Mucosa of rectum (tissue), 2 donors: ENCODE measurements around the gene OR5H1.

Experiments
- H3K27ac ChIP-seq, 2 donors: one replicate each; pipeline ENCODE4 v1.7.0; 2013; ENCODE audit warnings: inconsistent platforms in 2 of 2, low read depth in 2 of 2, low read length in 2 of 2
- H3K27me3 ChIP-seq, 2 donors: one replicate each; pipeline ENCODE4 v1.7.0; 2013; ENCODE audit warnings: low read length in 2 of 2; ENCODE audit not compliant: control insufficient read depth in 2 of 2, insufficient read depth in 2 of 2
- H3K36me3 ChIP-seq, 2 donors: one replicate each; pipeline ENCODE4 v1.7.0; 2013; ENCODE audit warnings: low read length in 2 of 2; ENCODE audit not compliant: control insufficient read depth in 2 of 2, insufficient read depth in 2 of 2
- H3K4me1 ChIP-seq, 2 donors: one replicate each; pipeline ENCODE4 v1.7.0; 2013; ENCODE audit warnings: low read length in 2 of 2, mild to moderate bottlenecking in 1 of 2; ENCODE audit not compliant: control insufficient read depth in 2 of 2, insufficient read depth in 2 of 2
- H3K4me3 ChIP-seq, 2 donors: one replicate each; pipeline ENCODE4 v1.7.0; 2013; ENCODE audit warnings: low read length in 2 of 2
- H3K9ac ChIP-seq, 2 donors: one replicate each; pipeline ENCODE4 v1.7.0; 2013; ENCODE audit warnings: low read length in 2 of 2, low read depth in 1 of 2, mild to moderate bottlenecking in 1 of 2
- H3K9me3 ChIP-seq, 2 donors: one replicate each; pipeline ENCODE4 v1.7.0; 2013; ENCODE audit warnings: low read length in 2 of 2; ENCODE audit not compliant: control insufficient read depth in 2 of 2
- donor health status: healthy.
- donor health status: Normal muscosa, but diverticular disease.

Gene OR5H1

GRCh38 chr3:98130421-98130820 is at the start of gene OR5H1:
Gene OR5H1, plus strand, starts transcription at chr3:98130721. Its CDS starts 1,977 bp downstream, at chr3:98132698.
- Histone ChIP-seq H3K27me3 (no peaks in the 10 kb centered on the region), H3K9me3 (no peaks in the 10 kb centered on the region), H3K9ac (no peak within 1 kb of the TSS), H3K4me1 (no peaks in the 10 kb centered on the region), H3K4me3 (no peak within 1 kb of the TSS), H3K27ac (no peak within 1 kb of the TSS), H3K36me3 (no peaks in the 10 kb centered on the region)

DNA sequence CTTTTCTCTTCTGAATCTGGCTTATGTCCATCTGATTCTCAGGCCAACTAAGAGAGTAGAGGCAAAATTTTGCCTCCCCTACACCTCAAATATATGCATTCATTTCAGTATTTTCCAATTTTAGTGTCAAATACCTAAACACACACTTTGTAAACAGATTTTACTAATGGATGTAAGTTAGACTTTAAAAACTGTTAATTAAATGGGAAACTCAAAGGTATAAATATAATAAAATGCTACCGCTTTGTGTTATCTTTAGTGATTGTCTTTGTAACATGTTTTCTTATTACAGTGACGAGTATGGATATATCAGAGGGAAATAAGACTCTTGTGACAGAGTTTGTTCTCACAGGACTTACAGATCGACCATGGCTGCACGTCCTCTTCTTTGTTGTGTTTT is 43.6 kb upstream of the OR5H1 start, which contains the start of gene OR5AC2:
OR5AC2 (plus strand) TSS at position 301 of the 400 bp plus-strand sequence; CDS start at position 301, 0 bp downstream.
- no peaks in the 10 kb centered on the region for H3K9me3 ChIP-seq
- H3K9ac ChIP-seq = no peak within 1 kb of the TSS
- no peaks in the 10 kb centered on the region for H3K36me3 ChIP-seq
- no peaks in the 10 kb centered on the region for H3K4me1 ChIP-seq
- H3K27ac ChIP-seq = no peak within 1 kb of the TSS
- H3K4me3 ChIP-seq = no peak within 1 kb of the TSS
- H3K27me3 ChIP-seq = no peaks in the 10 kb centered on the region

DNA sequence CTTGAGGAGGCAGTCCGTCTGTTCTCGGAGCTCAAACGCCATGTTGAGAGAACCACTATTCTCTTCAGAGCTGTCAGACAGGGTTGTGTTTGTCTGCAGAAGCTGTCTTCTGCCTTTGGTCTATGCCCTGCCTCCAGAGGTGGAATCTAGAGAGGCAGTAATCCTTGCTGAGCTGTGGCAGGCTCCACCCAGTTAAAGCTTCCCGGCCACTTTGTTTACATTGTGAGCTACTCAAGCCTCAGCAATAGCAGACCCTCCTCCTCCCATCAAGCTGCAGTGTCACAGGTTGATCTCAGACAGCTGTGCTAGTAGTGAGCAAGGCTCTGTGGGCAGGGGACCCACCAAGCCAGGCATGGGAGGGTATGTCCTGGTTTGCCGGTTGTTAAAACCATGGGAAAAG is 34.6 kb upstream of the OR5H1 start:
- no peaks in the 10 kb centered on the region for H3K9me3 ChIP-seq
- no peak overlapping the region for H3K27ac ChIP-seq
- H3K9ac ChIP-seq = no peak overlapping the region
- H3K4me1 ChIP-seq = no peaks in the 10 kb centered on the region
- H3K36me3 ChIP-seq = no peaks in the 10 kb centered on the region
- H3K27me3 ChIP-seq = no peaks in the 10 kb centered on the region
- no peak overlapping the region for H3K4me3 ChIP-seq

GRCh38 chr3:98099848-98100247 is 30.7 kb upstream of the OR5H1 start:
- Histone ChIP-seq H3K36me3 (no peaks in the 10 kb centered on the region), H3K27ac (no peak overlapping the region), H3K4me1 (no peaks in the 10 kb centered on the region), H3K9me3 (no peaks in the 10 kb centered on the region), H3K27me3 (no peaks in the 10 kb centered on the region), H3K4me3 (no peak overlapping the region), H3K9ac (no peak overlapping the region)

- no peak overlapping the region for H3K27ac ChIP-seq
- H3K36me3 ChIP-seq = no peaks in the 10 kb centered on the region
- H3K4me1 ChIP-seq = no peaks in the 10 kb centered on the region
- no peaks in the 10 kb centered on the region for H3K27me3 ChIP-seq
- no peaks in the 10 kb centered on the region for H3K9me3 ChIP-seq
- H3K4me3 ChIP-seq = no peak overlapping the region
- no peak overlapping the region for H3K9ac ChIP-seq
Observed at GRCh38 chr3:98108162-98108561, 22.4 kb upstream of the OR5H1 start.

DNA sequence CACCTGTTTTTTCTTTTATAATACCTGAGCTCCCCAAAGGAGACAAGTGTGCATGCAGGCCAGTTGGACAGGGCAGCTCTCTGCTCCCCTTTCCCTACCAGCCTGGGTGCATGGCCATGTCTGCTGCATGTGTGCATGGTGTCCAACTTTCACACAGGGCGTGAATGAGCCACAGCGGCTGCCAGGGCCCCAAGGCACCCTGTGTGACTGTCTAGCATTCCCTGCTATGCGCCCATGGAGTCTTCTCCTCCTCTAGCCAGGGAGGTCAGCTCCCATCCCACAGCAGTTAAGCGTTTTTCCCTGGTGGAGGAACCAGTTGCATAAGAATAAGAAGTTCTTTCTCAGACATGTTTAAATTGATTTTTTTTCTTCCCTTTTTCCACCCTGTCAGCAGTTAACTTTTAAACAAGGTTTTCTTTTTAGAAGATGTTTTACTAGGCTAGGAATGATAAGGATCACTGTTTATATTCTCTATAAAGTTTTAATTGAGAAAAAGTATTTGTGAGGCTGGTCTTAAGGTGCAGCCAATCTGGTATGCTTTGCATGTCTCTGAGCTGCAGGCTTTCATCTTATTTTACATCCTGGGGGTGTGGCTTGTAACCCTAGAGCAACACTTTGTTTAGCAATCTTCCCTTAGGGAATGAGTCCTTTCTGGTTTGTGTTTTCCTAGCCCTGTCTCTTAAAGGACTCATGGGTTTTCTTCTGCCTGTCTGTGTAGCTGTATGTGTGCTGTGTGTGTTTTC is 20.5 kb upstream of the OR5H1 start:
- H3K27ac ChIP-seq = no peak overlapping the region
- no peaks in the 10 kb centered on the region for H3K27me3 ChIP-seq
- H3K9me3 ChIP-seq = no peaks in the 10 kb centered on the region
- H3K4me3 ChIP-seq = no peak overlapping the region
- H3K4me1 ChIP-seq = no peaks in the 10 kb centered on the region
- no peaks in the 10 kb centered on the region for H3K36me3 ChIP-seq
- no peak overlapping the region for H3K9ac ChIP-seq

GRCh38 chr3:98110550-98110908 is 20.0 kb upstream of the OR5H1 start:
- Histone ChIP-seq H3K4me3 (no peak overlapping the region), H3K9ac (no peak overlapping the region), H3K27me3 (no peaks in the 10 kb centered on the region), H3K9me3 (no peaks in the 10 kb centered on the region), H3K4me1 (no peaks in the 10 kb centered on the region), H3K36me3 (no peaks in the 10 kb centered on the region), H3K27ac (no peak overlapping the region)

GRCh38 chr3:98114264-98114663 is 16.3 kb upstream of the OR5H1 start:
- H3K36me3 ChIP-seq = no peaks in the 10 kb centered on the region
- H3K27ac ChIP-seq = no peak overlapping the region
- H3K9me3 ChIP-seq = peaks cover 2 to 4% of the 10 kb centered on the region in 2 donors
- H3K4me3 ChIP-seq = no peak overlapping the region
- H3K4me1 ChIP-seq = no peaks in the 10 kb centered on the region
- no peaks in the 10 kb centered on the region for H3K27me3 ChIP-seq
- no peak overlapping the region for H3K9ac ChIP-seq

DNA sequence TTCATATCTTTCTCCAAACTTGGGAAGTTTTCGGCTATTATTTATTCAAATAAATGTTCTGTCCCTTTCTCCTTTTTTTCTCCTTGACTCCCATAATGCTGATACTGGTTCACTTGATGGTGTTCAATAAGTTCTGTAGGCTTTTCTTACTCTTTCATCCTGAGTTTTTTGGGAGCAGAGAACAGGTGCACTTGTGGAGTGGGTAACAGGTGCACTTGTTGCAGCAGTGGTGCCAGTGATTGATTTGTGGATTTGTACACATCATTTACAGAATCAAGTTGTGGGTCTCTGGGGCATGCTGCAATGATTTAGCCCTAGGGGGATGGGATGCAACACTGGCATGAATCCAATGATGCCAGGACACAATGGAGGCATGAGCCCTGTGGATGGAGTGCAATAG is 14.8 kb upstream of the OR5H1 start:
- no peaks in the 10 kb centered on the region for H3K4me1 ChIP-seq
- no peak overlapping the region for H3K9ac ChIP-seq
- H3K27ac ChIP-seq = no peak overlapping the region
- no peak overlapping the region for H3K4me3 ChIP-seq
- H3K27me3 ChIP-seq = no peaks in the 10 kb centered on the region
- H3K9me3 ChIP-seq = peaks cover 2 to 4% of the 10 kb centered on the region in 2 donors
- no peaks in the 10 kb centered on the region for H3K36me3 ChIP-seq

DNA sequence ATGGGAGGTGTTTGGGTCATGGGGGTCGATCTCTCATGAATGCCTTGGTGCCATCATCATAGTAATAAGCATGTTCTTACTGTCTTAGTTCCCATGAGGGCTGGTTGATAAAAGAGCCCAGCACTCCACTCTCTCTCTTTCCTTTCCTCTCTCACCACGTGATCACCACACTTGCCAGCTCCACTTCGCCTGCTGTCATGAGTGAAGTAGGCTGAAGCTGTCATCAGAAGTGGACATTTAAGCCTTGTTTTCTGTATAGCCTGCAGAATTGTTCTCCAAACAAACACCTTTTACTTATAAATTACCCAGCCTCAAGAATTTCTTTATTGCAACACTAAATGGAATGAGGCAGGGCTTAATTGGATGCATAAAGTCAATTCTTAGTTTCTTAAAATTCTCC is 6.1 kb downstream of the OR5H1 start:
- Histone ChIP-seq H3K4me1 (no peaks in the 10 kb centered on the region), H3K4me3 (no peak overlapping the region), H3K36me3 (no peaks in the 10 kb centered on the region), H3K27ac (no peak overlapping the region), H3K9me3 (no peaks in the 10 kb centered on the region), H3K9ac (no peak overlapping the region), H3K27me3 (no peaks in the 10 kb centered on the region)
